Peyer's patch (tissue), 4 donors: ENCODE data around the gene ZNF618.

Experiments used
- CTCF ChIP-seq, 6 experiments: fragments of 450-650 bp in 4 of 6; fragments of 200-600 bp in 2 of 6; sonication (generic) in 1 of 6; IDR thresholded peaks; one replicate each; pipeline ENCODE4 v1.5.1; 2017 to 2019; ENCODE audit warnings: antibody characterized with exemption in 6 of 6, mild to moderate bottlenecking in 3 of 6, moderate library complexity in 1 of 6
- POLR2A ChIP-seq, 2 donors: fragments of 450-650 bp; IDR thresholded peaks; one replicate each; pipeline ENCODE4 v1.5.1; 2017; ENCODE audit warnings: antibody characterized with exemption in 2 of 2, mild to moderate bottlenecking in 2 of 2, moderate library complexity in 2 of 2

DNA sequence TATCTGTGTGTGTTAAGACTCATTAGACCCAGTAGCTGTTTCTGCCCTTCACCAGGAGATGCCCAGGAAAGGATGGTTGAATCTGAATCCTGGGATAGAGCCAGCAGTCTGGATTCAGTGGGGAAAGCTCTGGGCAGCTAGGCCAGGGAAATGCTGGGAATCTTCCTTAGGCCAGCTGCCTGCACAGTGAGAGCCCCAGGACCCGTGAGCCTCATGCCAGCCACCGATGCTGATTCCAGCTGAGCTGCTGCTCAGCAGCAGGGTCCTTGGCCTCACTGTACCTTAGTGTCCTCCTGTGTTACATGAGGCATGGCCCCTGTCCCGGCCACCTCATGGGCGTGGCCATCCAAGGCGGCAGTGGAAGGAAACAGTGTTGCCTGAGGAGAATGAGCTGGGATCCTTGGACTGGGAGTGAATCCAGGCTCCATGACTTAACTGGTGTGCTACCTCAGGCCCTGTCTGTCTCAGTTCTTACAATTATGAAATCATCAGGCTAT is 114.9 kb downstream of the ZNF618 start:
- TF ChIP-seq POLR2A (IDR thresholded peaks at IDR 0.05): no peak
- TF ChIP-seq CTCF (IDR thresholded peaks at IDR 0.05): no peak
